NCI-H1092 treated with DMSO at 0.1 percent for 48 hours (cell line): ENCODE results near the gene DCAF15.

ENCODE experiments used
- DNase-seq: peaks from one replicate; lab custom pipeline; 2025; lab: John Stamatoyannopoulos, UW

Gene DCAF15

GRCh38 chr19:13977803-13978202 is 25.5 kb downstream of the DCAF15 start:
- DNase-seq: no peak

GRCh38 chr19:13978351-13979243 is 26.3 kb downstream of the DCAF15 start:
- peak; percentile 28 for DNase-seq

GRCh38 chr19:13979244-13979615 is 26.9 kb downstream of the DCAF15 start:
- no peak for DNase-seq

- no peak for DNase-seq
These were observed 27.4 kb downstream of the DCAF15 start for GRCh38 chr19:13979686-13980085.

GRCh38 chr19:13980340-13980739 is 28.0 kb downstream of the DCAF15 start:
- DNase-seq: no peak

- no peak for DNase-seq
These were observed 28.7 kb downstream of the DCAF15 start for GRCh38 chr19:13981021-13981420.

GRCh38 chr19:13981467-13981866 is 29.2 kb downstream of the DCAF15 start:
- no peak for DNase-seq

GRCh38 chr19:13981988-13982501 is 29.7 kb downstream of the DCAF15 start:
- no peak for DNase-seq

GRCh38 chr19:13982773-13983172 is 30.5 kb downstream of the DCAF15 start:
- no peak for DNase-seq

GRCh38 chr19:13983213-13983889 is 31.0 kb downstream of the DCAF15 start:
- peak; percentile 8 for DNase-seq

GRCh38 chr19:13984186-13984585 is 31.9 kb downstream of the DCAF15 start:
- DNase-seq: no peak

- DNase-seq: no peak
These were observed 32.8 kb downstream of the DCAF15 start for GRCh38 chr19:13984875-13985741.

- no peak for DNase-seq
These were observed 33.5 kb downstream of the DCAF15 start for GRCh38 chr19:13985771-13986347.

GRCh38 chr19:13986348-13986904 is 34.1 kb downstream of the DCAF15 start:
- peak; percentile 42 for DNase-seq

- DNase-seq: no peak
These were observed 35.0 kb downstream of the DCAF15 start for GRCh38 chr19:13987101-13987890.

- no peak for DNase-seq
These were observed 37.2 kb downstream of the DCAF15 start for GRCh38 chr19:13989487-13989886.

GRCh38 chr19:13990085-13990484 is 37.8 kb downstream of the DCAF15 start:
- DNase-seq: no peak

- DNase-seq: no peak
These were observed 39.7 kb downstream of the DCAF15 start for GRCh38 chr19:13992025-13992424.

- DNase-seq: no peak
These were observed 41.4 kb downstream of the DCAF15 start for GRCh38 chr19:13993590-13994300.
